GM21423 (cell line): ENCODE measurements around the gene CPNE2.
"Not testable (repeated sequence)": the region's sequence is repeated elsewhere in the genome, so short reads cannot be mapped to it uniquely, and the experiment has no call there.

Source experiments
- ATAC-seq: cut with Tn5 transposase; IDR thresholded peaks from one replicate; pipeline ENCODE4 v1.9.1; 2021; ENCODE audit warnings: mild to moderate bottlenecking, moderate library complexity; ENCODE audit not compliant: unreplicated experiment

The CPNE2 gene

GRCh38 chr16:57096793-57097192, 4.4 kb downstream of the CPNE2 start:
- ATAC-seq = no peak

- no peak for ATAC-seq
Measured at GRCh38 chr16:57098188-57098841, 5.9 kb downstream of the CPNE2 start.

GRCh38 chr16:57099965-57100364, 7.6 kb downstream of the CPNE2 start:
- not testable (repeated sequence) for ATAC-seq

GRCh38 chr16:57100445-57100844, 8.1 kb downstream of the CPNE2 start:
- ATAC-seq = no peak

- no peak for ATAC-seq
Measured at GRCh38 chr16:57102888-57103851, 10.8 kb downstream of the CPNE2 start.

- ATAC-seq = no peak
Measured at GRCh38 chr16:57104706-57105105, 12.3 kb downstream of the CPNE2 start.

GRCh38 chr16:57105184-57105583, 12.8 kb downstream of the CPNE2 start:
- no peak for ATAC-seq

GRCh38 chr16:57106767-57107166, 14.4 kb downstream of the CPNE2 start:
- ATAC-seq = no peak

- no peak for ATAC-seq
Measured at GRCh38 chr16:57107321-57107922, 15.0 kb downstream of the CPNE2 start.

- no peak for ATAC-seq
Measured at GRCh38 chr16:57108432-57108831, 16.0 kb downstream of the CPNE2 start.

- not testable (repeated sequence) for ATAC-seq
Measured at GRCh38 chr16:57109259-57110105, 17.1 kb downstream of the CPNE2 start.

- ATAC-seq = no peak
Measured at GRCh38 chr16:57110937-57111336, 18.6 kb downstream of the CPNE2 start.

GRCh38 chr16:57111420-57111819, 19.0 kb downstream of the CPNE2 start:
- ATAC-seq = no peak

GRCh38 chr16:57112403-57113041, 20.1 kb downstream of the CPNE2 start:
- ATAC-seq = no peak

GRCh38 chr16:57113042-57113453, 20.7 kb downstream of the CPNE2 start:
- ATAC-seq = no peak

GRCh38 chr16:57113664-57114063, 21.3 kb downstream of the CPNE2 start:
- ATAC-seq = no peak

GRCh38 chr16:57115168-57115513, 22.8 kb downstream of the CPNE2 start:
- no peak for ATAC-seq

GRCh38 chr16:57115514-57116182, 23.3 kb downstream of the CPNE2 start:
- ATAC-seq = no peak

GRCh38 chr16:57118461-57119084, 26.2 kb downstream of the CPNE2 start:
- ATAC-seq = no peak
